ENCODE results near the gene ASCC1.

Gene ASCC1

GRCh38 chr10:72104472-72105097, 111.5 kb downstream of the ASCC1 start:
- no peaks in the 10 kb centered on the region for H3K79me2 ChIP-seq (ENCODE audit: control insufficient read depth, low read length)
- H3K4me1 ChIP-seq (ENCODE audit: control insufficient read depth, low read length) = peaks cover 34% of the 10 kb centered on the region
- H3K9me3 ChIP-seq (ENCODE audit: control insufficient read depth, insufficient read depth, low read length) = no peaks in the 10 kb centered on the region
- no peaks in the 10 kb centered on the region for H3K9me2 ChIP-seq (replicated peaks; ENCODE audit: control insufficient read depth, low read length)
- peaks cover 9% of the 10 kb centered on the region; the same call in 1 of the 2 replicates for H3K36me3 ChIP-seq (ENCODE audit: control insufficient read depth, low read length)
- TF ChIP-seq CTCF (IDR thresholded peaks at IDR 0.05; ENCODE audit: low read depth, low read length, poor library complexity, severe bottlenecking) (no peak), EZH2phosphoT487 (IDR thresholded peaks at IDR 0.05; ENCODE audit: borderline replicate concordance, low read length) (no peak)
- H3K4me3 ChIP-seq (ENCODE audit: low read length) = no peak overlapping the region
- no peak overlapping the region for H3K27ac ChIP-seq (ENCODE audit: low read depth, low read length)
- H3K4me2 ChIP-seq (ENCODE audit: low read length) = no peak overlapping the region
- H3F3A ChIP-seq (ENCODE audit: control insufficient read depth, insufficient read depth) = peaks cover 9% of the 10 kb centered on the region
- no peaks in the 10 kb centered on the region for H4K20me1 ChIP-seq (ENCODE audit: control insufficient read depth, insufficient read depth, low read depth, low read length)
- no peaks in the 10 kb centered on the region for H3K27me3 ChIP-seq (ENCODE audit: control insufficient read depth, low read length)

- TF ChIP-seq CTCF (IDR thresholded peaks at IDR 0.05; ENCODE audit: low read depth, low read length, poor library complexity, severe bottlenecking) (no peak), EZH2phosphoT487 (IDR thresholded peaks at IDR 0.05; ENCODE audit: borderline replicate concordance, low read length) (no peak)
- no peak overlapping the region for H3K4me2 ChIP-seq (ENCODE audit: low read length)
- no peaks in the 10 kb centered on the region for H3K4me1 ChIP-seq (ENCODE audit: control insufficient read depth, low read length)
- no peak overlapping the region for H3K27ac ChIP-seq (ENCODE audit: low read depth, low read length)
- peaks cover 22% of the 10 kb centered on the region; the same call in 1 of the 2 replicates for H3K36me3 ChIP-seq (ENCODE audit: control insufficient read depth, low read length)
- H3K9me2 ChIP-seq (replicated peaks; ENCODE audit: control insufficient read depth, low read length) = no peaks in the 10 kb centered on the region
- no peaks in the 10 kb centered on the region for H3F3A ChIP-seq (ENCODE audit: control insufficient read depth, insufficient read depth)
- H3K4me3 ChIP-seq (ENCODE audit: low read length) = no peak overlapping the region
- H3K9me3 ChIP-seq (ENCODE audit: control insufficient read depth, insufficient read depth, low read length) = no peaks in the 10 kb centered on the region
- H3K79me2 ChIP-seq (ENCODE audit: control insufficient read depth, low read length) = no peaks in the 10 kb centered on the region
- H3K27me3 ChIP-seq (ENCODE audit: control insufficient read depth, low read length) = no peaks in the 10 kb centered on the region
- no peaks in the 10 kb centered on the region for H4K20me1 ChIP-seq (ENCODE audit: control insufficient read depth, insufficient read depth, low read depth, low read length)
Observed at GRCh38 chr10:72099600-72099921, 116.5 kb downstream of the ASCC1 start.

- no peak overlapping the region for H3K4me2 ChIP-seq (ENCODE audit: low read length)
- peaks cover 20% of the 10 kb centered on the region; the same call in 1 of the 2 replicates for H3K36me3 ChIP-seq (ENCODE audit: control insufficient read depth, low read length)
- no peak for TF ChIP-seq CTCF (IDR thresholded peaks at IDR 0.05; ENCODE audit: low read depth, low read length, poor library complexity, severe bottlenecking)
- no peak for TF ChIP-seq EZH2phosphoT487 (IDR thresholded peaks at IDR 0.05; ENCODE audit: borderline replicate concordance, low read length)
- H4K20me1 ChIP-seq (ENCODE audit: control insufficient read depth, insufficient read depth, low read depth, low read length) = no peaks in the 10 kb centered on the region
- H3K4me1 ChIP-seq (ENCODE audit: control insufficient read depth, low read length) = no peaks in the 10 kb centered on the region
- H3K27me3 ChIP-seq (ENCODE audit: control insufficient read depth, low read length) = no peaks in the 10 kb centered on the region
- H3K27ac ChIP-seq (ENCODE audit: low read depth, low read length) = no peak overlapping the region
- no peaks in the 10 kb centered on the region for H3F3A ChIP-seq (ENCODE audit: control insufficient read depth, insufficient read depth)
- H3K4me3 ChIP-seq (ENCODE audit: low read length) = no peak overlapping the region
- no peaks in the 10 kb centered on the region for H3K9me3 ChIP-seq (ENCODE audit: control insufficient read depth, insufficient read depth, low read length)
- H3K79me2 ChIP-seq (ENCODE audit: control insufficient read depth, low read length) = no peaks in the 10 kb centered on the region
- no peaks in the 10 kb centered on the region for H3K9me2 ChIP-seq (replicated peaks; ENCODE audit: control insufficient read depth, low read length)
Observed at GRCh38 chr10:72098836-72099599, 117.1 kb downstream of the ASCC1 start.
